Left ventricle myocardium inferior (tissue), 1 donor: ENCODE data around the gene GPR158. TPM values are rescaled to one million over a fixed set of nuclear protein-coding genes. Genes with fewer than 3 reads are reported as not detected.
A peak's percentile ranks its signal among the peaks of the same experiment; 100 is the strongest.

Experiments
- DNase-seq: peaks from one replicate; pipeline ENCODE4 v3.0.0-alpha.2; 2020
- H3K27ac ChIP-seq: fragments of 200-600 bp; replicated peaks from 2 replicates; pipeline ENCODE4 v1.8.0; 2021
- H3K27me3 ChIP-seq: fragments of 200-600 bp; 2 replicates; pipeline ENCODE4 v1.8.0; 2021; ENCODE audit warnings: low read depth
- H3K36me3 ChIP-seq: fragments of 200-600 bp; 2 replicates; pipeline ENCODE4 v1.8.0; 2021
- H3K4me1 ChIP-seq: fragments of 200-600 bp; 2 replicates; pipeline ENCODE4 v1.8.0; 2021
- H3K4me3 ChIP-seq: fragments of 200-600 bp; 2 replicates; pipeline ENCODE4 v1.8.0; 2021; ENCODE audit warnings: mild to moderate bottlenecking, moderate library complexity
- H3K9me3 ChIP-seq: fragments of 200-600 bp; replicated peaks from 2 replicates; pipeline ENCODE4 v1.8.0; 2021
- CTCF ChIP-seq: fragments of 200-600 bp; IDR thresholded peaks from 2 replicates; pipeline ENCODE4 v1.8.0; 2021; ENCODE audit warnings: antibody characterized with exemption, mild to moderate bottlenecking, borderline replicate concordance
- intact Hi-C: fragments of 100-400 bp; cut with micrococcal nuclease; formaldehyde crosslinking; loops from one replicate; pipeline ENCODE4 v1.11.0; 2022
- total RNA-seq: library from RNA; stranded (reverse); fragmentation: NEBNext Ultra II Directional; extraction: Animal tissue kit (Norgen Biotek cat#: 25700); gene quantifications from one replicate; pipeline ENCODE4 v1.2.1, GENCODE V29; 2021
- donor health status: DM: no; HTN: yes; CAD: no; lungs with severe emphysema.

Gene GPR158
- total RNA-seq, 1 donor from 2014 or later: not detected

GRCh38 chr10:25441270-25441669 is 266.5 kb downstream of the GPR158 start:
- peak overlapping the region; percentile 42 for H3K4me3 ChIP-seq
- H3K27me3 ChIP-seq: no peaks in the 10 kb centered on the region
- no peaks in the 10 kb centered on the region for H3K9me3 ChIP-seq
- H3K4me1 ChIP-seq: no peaks in the 10 kb centered on the region
- no peaks in the 10 kb centered on the region for H3K36me3 ChIP-seq
- no peak for DNase-seq
- intact Hi-C loops: no loop called here
- H3K27ac ChIP-seq: peak overlapping the region; percentile 70
- TF ChIP-seq CTCF: no peak

GRCh38 chr10:25444266-25444665 is 269.5 kb downstream of the GPR158 start:
- DNase-seq: no peak
- H3K9me3 ChIP-seq: no peaks in the 10 kb centered on the region
- H3K27ac ChIP-seq: no peak overlapping the region
- TF ChIP-seq CTCF: no peak
- H3K4me1 ChIP-seq: no peaks in the 10 kb centered on the region
- no peak overlapping the region for H3K4me3 ChIP-seq
- intact Hi-C loops: no loop called here
- H3K36me3 ChIP-seq: no peaks in the 10 kb centered on the region
- no peaks in the 10 kb centered on the region for H3K27me3 ChIP-seq

DNA sequence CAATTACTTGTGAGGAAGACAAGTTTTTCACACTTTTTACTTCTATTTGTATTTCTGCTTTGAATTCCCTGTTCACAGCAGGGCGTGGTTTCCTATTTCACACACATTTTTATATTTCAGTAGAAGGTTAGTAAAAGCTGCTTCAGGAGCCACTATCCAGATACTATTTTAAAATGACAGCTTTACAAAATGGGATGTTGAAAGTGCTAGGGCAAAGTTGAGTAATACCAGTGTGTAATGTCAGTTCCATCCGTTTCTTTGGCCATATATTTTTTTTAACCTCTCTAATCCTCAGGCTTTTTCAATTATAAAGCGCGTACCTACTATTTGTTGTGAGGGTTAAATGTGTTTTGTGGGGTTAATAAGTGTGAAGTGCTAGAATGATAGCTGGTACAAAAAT is 276.6 kb downstream of the GPR158 start:
- Histone ChIP-seq H3K4me3 (no peak overlapping the region), H3K36me3 (no peaks in the 10 kb centered on the region), H3K27ac (no peak overlapping the region), H3K27me3 (no peaks in the 10 kb centered on the region), H3K4me1 (no peaks in the 10 kb centered on the region), H3K9me3 (peaks cover 19% of the 10 kb centered on the region)
- DNase-seq: no peak
- TF ChIP-seq CTCF: no peak
- intact Hi-C loops: no loop called here

GRCh38 chr10:25453619-25454018 is 278.8 kb downstream of the GPR158 start:
- Histone ChIP-seq H3K27me3 (no peaks in the 10 kb centered on the region), H3K9me3 (peaks cover 19% of the 10 kb centered on the region), H3K4me3 (no peak overlapping the region), H3K36me3 (no peaks in the 10 kb centered on the region), H3K27ac (no peak overlapping the region), H3K4me1 (no peaks in the 10 kb centered on the region)
- no peak for DNase-seq
- TF ChIP-seq CTCF: no peak
- intact Hi-C loops: no loop called here

DNA sequence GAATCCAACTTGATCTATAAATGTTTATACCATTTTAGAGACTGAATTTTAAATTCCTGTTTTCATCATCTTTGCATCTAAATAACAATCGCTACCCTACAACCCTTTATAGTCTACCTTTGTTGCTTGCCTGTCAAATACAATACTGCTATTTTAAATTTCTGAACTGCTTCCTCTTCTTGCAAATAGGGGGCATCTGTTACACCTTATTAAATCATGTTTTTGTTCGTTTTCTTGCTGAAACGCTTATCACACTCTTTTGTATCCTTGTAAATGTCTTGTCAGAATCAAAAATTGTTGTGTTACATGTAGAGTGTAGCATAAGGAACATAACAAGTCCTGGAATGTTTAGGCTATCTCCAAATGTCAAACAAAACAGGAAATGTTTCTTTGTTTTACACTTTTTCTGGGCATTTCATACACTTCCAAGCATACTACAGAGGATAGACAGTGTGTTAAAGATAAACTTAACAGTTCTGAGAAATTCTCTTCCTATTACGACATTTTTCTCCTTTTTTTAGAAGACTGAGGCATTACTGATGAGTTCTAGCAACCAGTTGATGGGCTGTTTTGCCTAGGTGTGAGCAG is 281.3 kb downstream of the GPR158 start:
- no peak for DNase-seq
- H3K27ac ChIP-seq: no peak overlapping the region
- H3K9me3 ChIP-seq: peaks cover 19% of the 10 kb centered on the region
- no peaks in the 10 kb centered on the region for H3K27me3 ChIP-seq
- H3K4me1 ChIP-seq: no peaks in the 10 kb centered on the region
- intact Hi-C loops: no loop called here
- TF ChIP-seq CTCF: no peak
- no peak overlapping the region for H3K4me3 ChIP-seq
- H3K36me3 ChIP-seq: no peaks in the 10 kb centered on the region
